Neural crest cell (in vitro differentiated cells): ENCODE results near the gene SETD9. TPM values are rescaled to one million over a fixed set of nuclear protein-coding genes. Genes with fewer than 3 reads are reported as not detected.

ENCODE experiments used
- DNase-seq: peaks from one replicate; pipeline ENCODE4 v3.0.0; 2021; ENCODE audit warnings: low read depth, mixed read lengths, low spot score
- H3K27ac Mint-ChIP-seq: one replicate; pipeline ENCODE4 v1.8.0; 2021; ENCODE audit warnings: mild to moderate bottlenecking, mixed read lengths; ENCODE audit not compliant: unreplicated experiment
- H3K27me3 Mint-ChIP-seq: 2 replicates; pipeline ENCODE4 v1.8.0; 2021; ENCODE audit warnings: low read depth, mild to moderate bottlenecking, mixed read lengths
- H3K36me3 Mint-ChIP-seq: 2 replicates; pipeline ENCODE4 v1.8.0; 2021; ENCODE audit warnings: low read depth, mild to moderate bottlenecking, mixed read lengths
- H3K4me1 Mint-ChIP-seq: 2 replicates; pipeline ENCODE4 v1.8.0; 2021; ENCODE audit warnings: mixed read lengths
- H3K4me3 Mint-ChIP-seq: one replicate; pipeline ENCODE4 v1.8.0; 2021; ENCODE audit warnings: mild to moderate bottlenecking, mixed read lengths
- H3K9me3 Mint-ChIP-seq: 2 replicates; pipeline ENCODE4 v1.8.0; 2021; ENCODE audit warnings: mixed read lengths
- CTCF ChIP-seq: fragments of 200-600 bp; sonication (generic); conservative IDR thresholded peaks from 2 replicates; pipeline ENCODE4 v1.5.0; 2021; ENCODE audit warnings: antibody characterized with exemption, mild to moderate bottlenecking
- total RNA-seq: library from RNA; stranded (reverse); gene quantifications from 2 replicates; pipeline ENCODE4 v1.2.1, GENCODE V29; 2021

The SETD9 gene
- total RNA-seq, 1 donor from 2014 or later: 21.2 TPM

DNA sequence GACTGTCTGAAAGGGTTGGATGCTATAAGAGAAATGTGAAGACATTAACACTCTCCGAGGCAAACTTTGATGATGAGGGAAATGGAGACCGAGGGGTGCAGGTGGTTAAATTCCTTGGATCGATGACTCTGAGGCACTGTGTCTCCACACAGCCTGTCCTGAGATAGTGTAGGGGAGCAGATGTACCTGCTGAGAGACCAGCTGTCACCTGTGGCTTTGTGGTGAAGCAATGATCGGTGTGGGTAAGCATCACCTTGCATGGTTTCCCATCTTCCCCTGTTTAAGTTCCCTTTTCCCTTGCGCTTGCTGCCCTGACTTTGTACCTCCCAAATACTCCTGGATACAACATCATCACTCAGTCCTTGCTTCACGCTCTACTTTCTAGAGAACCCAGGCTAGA is 52.4 kb downstream of the SETD9 start:
- TF ChIP-seq CTCF: no peak
- H3K27ac Mint-ChIP-seq: no peak overlapping the region
- no peak for DNase-seq

DNA sequence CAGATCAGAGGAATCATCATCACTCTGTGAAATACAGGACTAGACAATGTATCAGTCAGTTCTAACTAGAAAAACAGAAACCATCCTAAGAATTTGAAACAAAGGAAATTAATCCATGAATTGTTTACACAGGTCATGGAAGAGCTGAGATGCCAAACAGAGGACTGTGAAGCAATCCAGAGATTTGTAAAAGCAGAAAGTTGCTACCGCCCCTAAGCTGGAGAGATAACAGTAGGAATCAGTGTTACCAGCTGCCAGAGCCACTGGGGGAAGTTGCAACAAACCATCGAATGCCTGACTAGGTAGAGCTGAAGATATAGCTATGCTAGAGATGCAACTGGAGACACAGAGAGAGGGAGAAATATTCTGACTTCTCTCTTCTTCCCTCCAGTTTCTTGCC is 52.9 kb downstream of the SETD9 start:
- Mint-ChIP-seq H3K27ac (no peak overlapping the region), H3K27me3 (peaks cover 32% of the 10 kb centered on the region), H3K9me3 (no peaks in the 10 kb centered on the region), H3K36me3 (no peaks in the 10 kb centered on the region), H3K4me3 (no peak overlapping the region), H3K4me1 (no peaks in the 10 kb centered on the region)
- DNase-seq: no peak
- TF ChIP-seq CTCF: no peak

More for the DNA sequence above, 52.4 kb downstream of the SETD9 start:
- H3K36me3 Mint-ChIP-seq: no peaks in the 10 kb centered on the region
- H3K9me3 Mint-ChIP-seq: no peaks in the 10 kb centered on the region
- peaks cover 32% of the 10 kb centered on the region for H3K27me3 Mint-ChIP-seq
- H3K4me3 Mint-ChIP-seq: no peak overlapping the region
- no peaks in the 10 kb centered on the region for H3K4me1 Mint-ChIP-seq

GRCh38 chr5:56963246-56963645 is 53.9 kb downstream of the SETD9 start:
- DNase-seq: no peak
- H3K4me1 Mint-ChIP-seq: no peaks in the 10 kb centered on the region
- H3K36me3 Mint-ChIP-seq: no peaks in the 10 kb centered on the region
- no peaks in the 10 kb centered on the region for H3K9me3 Mint-ChIP-seq
- no peak overlapping the region for H3K27ac Mint-ChIP-seq
- no peak for TF ChIP-seq CTCF
- peaks cover 26% of the 10 kb centered on the region for H3K27me3 Mint-ChIP-seq
- H3K4me3 Mint-ChIP-seq: no peak overlapping the region

GRCh38 chr5:56964173-56964572 is 54.8 kb downstream of the SETD9 start:
- no peak for TF ChIP-seq CTCF
- H3K4me1 Mint-ChIP-seq: no peaks in the 10 kb centered on the region
- H3K9me3 Mint-ChIP-seq: no peaks in the 10 kb centered on the region
- no peaks in the 10 kb centered on the region for H3K36me3 Mint-ChIP-seq
- no peak for DNase-seq
- no peak overlapping the region for H3K27ac Mint-ChIP-seq
- H3K4me3 Mint-ChIP-seq: no peak overlapping the region
- peaks cover 20% of the 10 kb centered on the region for H3K27me3 Mint-ChIP-seq

Other genes with a start within 250 kb of the SETD9 start
- 26.3 and 27.9 TPM in 2 replicates for gene MAP3K1, start 94.0 kb upstream of the SETD9 start, total RNA-seq
- 44.7 and 47.8 TPM in 2 replicates for gene MIER3, start 42.5 kb downstream of the SETD9 start, total RNA-seq